Measurements from ENCODE around the gene PNPLA3.

PNPLA3 gene

GRCh38 chr22:43957871-43958270 is 34.3 kb downstream of the PNPLA3 start:
- DNase-seq (ENCODE audit: low read depth in 2 of 2): no peak

- no peak for DNase-seq (ENCODE audit: low read depth in 2 of 2)
Observed at GRCh38 chr22:43964314-43964857, 40.8 kb downstream of the PNPLA3 start.

- no peak for DNase-seq (ENCODE audit: low read depth in 2 of 2)
Observed at GRCh38 chr22:43967069-43967468, 43.5 kb downstream of the PNPLA3 start.

GRCh38 chr22:43968614-43969013 is 45.0 kb downstream of the PNPLA3 start:
- DNase-seq (ENCODE audit: low read depth in 2 of 2): no peak

- DNase-seq (ENCODE audit: low read depth in 2 of 2): no peak
Observed at GRCh38 chr22:43969021-43969878, 45.6 kb downstream of the PNPLA3 start.

GRCh38 chr22:43969989-43970755 is 46.6 kb downstream of the PNPLA3 start:
- DNase-seq (ENCODE audit: low read depth in 2 of 2): no peak

GRCh38 chr22:43971112-43971511 is 47.5 kb downstream of the PNPLA3 start:
- no peak for DNase-seq (ENCODE audit: low read depth in 2 of 2)

GRCh38 chr22:43972931-43973462 is 49.4 kb downstream of the PNPLA3 start:
- no peak for DNase-seq (ENCODE audit: low read depth in 2 of 2)

GRCh38 chr22:43974028-43974545 is 50.5 kb downstream of the PNPLA3 start:
- DNase-seq (ENCODE audit: low read depth in 2 of 2): no peak

- no peak for DNase-seq (ENCODE audit: low read depth in 2 of 2)
Observed at GRCh38 chr22:43975041-43975440, 51.4 kb downstream of the PNPLA3 start.

- DNase-seq (ENCODE audit: low read depth in 2 of 2): no peak
Observed at GRCh38 chr22:43976861-43977795, 53.5 kb downstream of the PNPLA3 start.

- DNase-seq (ENCODE audit: low read depth in 2 of 2): no peak
Observed at GRCh38 chr22:43978558-43978957, 55.0 kb downstream of the PNPLA3 start.

- DNase-seq (ENCODE audit: low read depth in 2 of 2): no peak
Observed at GRCh38 chr22:43980579-43980978, 57.0 kb downstream of the PNPLA3 start.

GRCh38 chr22:43980996-43981395 is 57.4 kb downstream of the PNPLA3 start:
- DNase-seq (ENCODE audit: low read depth in 2 of 2): no peak

- no peak for DNase-seq (ENCODE audit: low read depth in 2 of 2)
Observed at GRCh38 chr22:43983808-43984207, 60.2 kb downstream of the PNPLA3 start.

GRCh38 chr22:43985532-43985931 is 61.9 kb downstream of the PNPLA3 start:
- no peak for DNase-seq (ENCODE audit: low read depth in 2 of 2)

GRCh38 chr22:43988116-43988820 is 64.7 kb downstream of the PNPLA3 start:
- no peak for DNase-seq (ENCODE audit: low read depth in 2 of 2)

- DNase-seq (ENCODE audit: low read depth in 2 of 2): no peak
Observed at GRCh38 chr22:43988960-43989359, 65.4 kb downstream of the PNPLA3 start.

- DNase-seq (ENCODE audit: low read depth in 2 of 2): no peak
Observed at GRCh38 chr22:43990044-43990443, 66.4 kb downstream of the PNPLA3 start.

GRCh38 chr22:43991316-43992020 is 67.9 kb downstream of the PNPLA3 start:
- no peak for DNase-seq (ENCODE audit: low read depth in 2 of 2)

Measured in stimulated activated CD8-positive, alpha-beta memory T cell treated with anti-CD3 and anti-CD28 coated beads, Interleukin-7, amount 100 ng/mL, for 4 hours (primary cell).